DOHH2 (cell line): ENCODE results near the gene EFEMP1.

Source experiments
- EZH2phosphoT487 ChIP-seq: fragments of 200-600 bp; sonication (generic); IDR thresholded peaks from 2 replicates; pipeline ENCODE4 v1.6.1; 2017; ENCODE audit warnings: borderline replicate concordance, mild to moderate bottlenecking, antibody characterized with exemption, low read length, moderate library complexity, mixed read lengths
- TF ChIP-seq, protein P1 (sequence below): fragments of 200-600 bp; sonication (generic); IDR thresholded peaks from one replicate; pipeline ENCODE4 v1.5.1; 2014; ENCODE audit warnings: antibody characterized with exemption, mild to moderate bottlenecking, low read depth, low read length; ENCODE audit not compliant: poor library complexity, severe bottlenecking

DNA sequence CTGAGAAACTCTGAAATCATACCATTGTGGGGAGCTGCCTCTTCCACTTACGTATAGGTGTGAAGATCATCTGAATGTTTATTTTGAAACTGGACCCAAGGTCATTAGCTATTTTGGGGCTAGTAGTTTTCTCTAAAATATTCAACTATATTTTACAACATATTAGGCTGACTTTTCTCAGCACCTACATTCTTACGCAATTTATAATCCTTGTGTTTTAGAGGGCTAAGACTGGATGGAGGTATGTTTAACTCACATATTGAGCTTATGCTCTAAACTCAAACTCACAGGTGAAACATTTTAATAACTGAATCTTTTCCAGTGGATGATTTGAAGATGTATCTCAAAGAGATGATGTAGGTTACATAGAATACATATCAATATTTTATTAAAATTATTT, 49.2 kb downstream of the EFEMP1 start:
- TF ChIP-seq, protein P1, sequence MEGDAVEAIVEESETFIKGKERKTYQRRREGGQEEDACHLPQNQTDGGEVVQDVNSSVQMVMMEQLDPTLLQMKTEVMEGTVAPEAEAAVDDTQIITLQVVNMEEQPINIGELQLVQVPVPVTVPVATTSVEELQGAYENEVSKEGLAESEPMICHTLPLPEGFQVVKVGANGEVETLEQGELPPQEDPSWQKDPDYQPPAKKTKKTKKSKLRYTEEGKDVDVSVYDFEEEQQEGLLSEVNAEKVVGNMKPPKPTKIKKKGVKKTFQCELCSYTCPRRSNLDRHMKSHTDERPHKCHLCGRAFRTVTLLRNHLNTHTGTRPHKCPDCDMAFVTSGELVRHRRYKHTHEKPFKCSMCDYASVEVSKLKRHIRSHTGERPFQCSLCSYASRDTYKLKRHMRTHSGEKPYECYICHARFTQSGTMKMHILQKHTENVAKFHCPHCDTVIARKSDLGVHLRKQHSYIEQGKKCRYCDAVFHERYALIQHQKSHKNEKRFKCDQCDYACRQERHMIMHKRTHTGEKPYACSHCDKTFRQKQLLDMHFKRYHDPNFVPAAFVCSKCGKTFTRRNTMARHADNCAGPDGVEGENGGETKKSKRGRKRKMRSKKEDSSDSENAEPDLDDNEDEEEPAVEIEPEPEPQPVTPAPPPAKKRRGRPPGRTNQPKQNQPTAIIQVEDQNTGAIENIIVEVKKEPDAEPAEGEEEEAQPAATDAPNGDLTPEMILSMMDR, result no peak
- TF ChIP-seq EZH2phosphoT487, result no peak
